H1 (cell line): ENCODE data around the gene STARD4. TPM values are rescaled to one million over a fixed set of nuclear protein-coding genes. Genes with fewer than 3 reads are reported as not detected.

Source experiments
- CTCF ChIA-PET: fragments of 300-600 bp; sonication (Branson Sonifier 250); formaldehyde crosslinking; loops from one replicate; lab custom pipeline; 2021; ENCODE audit not compliant: partially characterized antibody; lab: Charles Lee
- POLR2A ChIA-PET: fragments of 300-600 bp; sonication (Branson Sonifier 250); formaldehyde crosslinking; loops from one replicate; lab custom pipeline; 2021; ENCODE audit warnings: inconsistent platforms; ENCODE audit not compliant: partially characterized antibody; lab: Charles Lee
- DNase-seq, 2 experiments: peaks; one replicate each; pipeline versions ENCODE4 v3.0.0 to v3.0.0-alpha.2; 2010 to 2022; ENCODE audit warnings: low spot score in 2 of 2, low read depth in 1 of 2, mixed read lengths in 1 of 2
- FAIRE-seq: peaks from 2 replicates; lab custom pipeline; 2011; peaks lifted over from hg19 to GRCh38; lab: Jason Lieb, UNC
- H2AFZ ChIP-seq: 2 replicates; pipeline ENCODE4 v1.8.1; 2012; ENCODE audit warnings: low read length, inconsistent platforms
- H2AK5ac ChIP-seq: 2 replicates; pipeline ENCODE4 v1.6.1; 2013; ENCODE audit warnings: low read depth, low read length
- H2BK120ac ChIP-seq: replicated peaks from 2 replicates; pipeline ENCODE3; 2013; ENCODE audit warnings: low read depth, low read length, inconsistent platforms
- H2BK12ac ChIP-seq: 2 replicates; pipeline ENCODE4 v1.6.1; 2013; ENCODE audit warnings: low read depth, low read length
- H2BK15ac ChIP-seq: 2 replicates; pipeline ENCODE4 v1.6.1; 2013; ENCODE audit warnings: low read length
- H2BK20ac ChIP-seq: 2 replicates; pipeline ENCODE4 v1.6.1; 2013; ENCODE audit warnings: low read length
- H2BK5ac ChIP-seq: 2 replicates; pipeline ENCODE4 v1.6.1; 2013; ENCODE audit warnings: low read depth, low read length
- H3K14ac ChIP-seq: 2 replicates; pipeline ENCODE4 v1.6.1; 2013; ENCODE audit warnings: inconsistent platforms; ENCODE audit not compliant: insufficient read length
- H3K18ac ChIP-seq: 2 replicates; pipeline ENCODE4 v1.6.1; 2013; ENCODE audit warnings: low read length; ENCODE audit errors: extremely low read depth
- H3K23ac ChIP-seq: 2 replicates; pipeline ENCODE4 v1.6.1; 2013; ENCODE audit warnings: inconsistent platforms; ENCODE audit not compliant: insufficient read length
- H3K23me2 ChIP-seq: 2 replicates; pipeline ENCODE4 v1.6.1; 2013; ENCODE audit warnings: low read depth, low read length
- H3K27ac ChIP-seq: 2 replicates; pipeline ENCODE4 v1.6.1; 2011; ENCODE audit warnings: low read depth, low read length, inconsistent platforms
- H3K27me3 ChIP-seq, 4 experiments: replicated peaks in 1 of 4; 1 replicate in 1 of 4; 2 replicates in 3 of 4; pipeline versions ENCODE4 v1.6.1 to v1.8.1; 2011 to 2013; ENCODE audit warnings: low read length in 3 of 4, mild to moderate bottlenecking in 3 of 4, inconsistent platforms in 2 of 4, mixed read lengths in 2 of 4, moderate library complexity in 1 of 4; ENCODE audit not compliant: control insufficient read depth in 3 of 4, insufficient read depth in 3 of 4; ENCODE audit errors: extremely low read depth in 1 of 4
- H3K36me3 ChIP-seq, 4 experiments: 2 replicates each; pipeline versions ENCODE4 v1.6.1 to v1.8.1; 2011 to 2013; ENCODE audit warnings: mild to moderate bottlenecking in 4 of 4, low read length in 3 of 4, moderate library complexity in 2 of 4, control low read depth in 1 of 4, inconsistent platforms in 1 of 4; ENCODE audit not compliant: insufficient read depth in 4 of 4, control insufficient read depth in 2 of 4
- H3K4ac ChIP-seq: replicated peaks from 2 replicates; pipeline ENCODE3; 2013; ENCODE audit warnings: low read length, low read depth, mixed read lengths, inconsistent platforms; ENCODE audit not compliant: insufficient read length
- H3K4me1 ChIP-seq, 4 experiments: replicated peaks in 1 of 4; 1 replicate in 1 of 4; 2 replicates in 3 of 4; pipeline versions ENCODE4 v1.6.1 to v1.8.1; 2011 to 2013; ENCODE audit warnings: low read length in 3 of 4, inconsistent platforms in 2 of 4, mixed read lengths in 1 of 4; ENCODE audit not compliant: insufficient read depth in 4 of 4, control insufficient read depth in 3 of 4
- H3K4me2 ChIP-seq, 2 experiments: 2 replicates each; pipeline versions ENCODE4 v1.6.1 to v1.8.1; 2011 to 2013; ENCODE audit warnings: low read depth in 2 of 2, low read length in 2 of 2, control low read depth in 1 of 2, inconsistent platforms in 1 of 2, mild to moderate bottlenecking in 1 of 2; ENCODE audit not compliant: insufficient read depth in 1 of 2
- H3K4me3 ChIP-seq, 4 experiments: fragments of 200-600, 300-600 bp in 1 of 4; sonication (generic), shearing (Covaris generic), sonication (Bioruptor Twin) in 1 of 4; 2 replicates each; pipeline versions ENCODE4 v1.5.1 to v1.8.1; 2011 to 2016; ENCODE audit warnings: low read length in 4 of 4, low read depth in 3 of 4, control low read depth in 2 of 4, inconsistent platforms in 2 of 4, mild to moderate bottlenecking in 2 of 4, mixed read lengths in 1 of 4, moderate library complexity in 1 of 4; ENCODE audit not compliant: insufficient read depth in 2 of 4; ENCODE audit errors: extremely low read depth in 1 of 4
- H3K56ac ChIP-seq: replicated peaks from 2 replicates; pipeline ENCODE3; 2013; ENCODE audit warnings: low read depth, mild to moderate bottlenecking, mixed read lengths, low read length, inconsistent platforms; ENCODE audit not compliant: insufficient read length
- H3K79me1 ChIP-seq: 2 replicates; pipeline ENCODE4 v1.6.1; 2013; ENCODE audit warnings: low read depth, low read length, control low read depth
- H3K79me2 ChIP-seq, 2 experiments: 2 replicates each; pipeline versions ENCODE4 v1.6.1 to v1.8.1; 2012 to 2013; ENCODE audit warnings: low read length in 2 of 2, mild to moderate bottlenecking in 2 of 2, inconsistent platforms in 1 of 2; ENCODE audit not compliant: insufficient read depth in 2 of 2, control insufficient read depth in 1 of 2
- H3K9ac ChIP-seq, 4 experiments: replicated peaks in 1 of 4; 1 replicate in 1 of 4; 2 replicates in 3 of 4; pipeline versions ENCODE4 v1.6.1 to v1.8.1; 2011 to 2013; ENCODE audit warnings: low read depth in 3 of 4, low read length in 3 of 4, control low read depth in 2 of 4, mild to moderate bottlenecking in 2 of 4, moderate library complexity in 2 of 4, inconsistent platforms in 1 of 4; ENCODE audit errors: extremely low read depth in 1 of 4
- H3K9me3 ChIP-seq, 2 experiments: 2 replicates each; pipeline versions ENCODE4 v1.6.1 to v1.8.1; 2012 to 2013; ENCODE audit warnings: mild to moderate bottlenecking in 2 of 2, moderate library complexity in 2 of 2, control low read depth in 1 of 2, inconsistent platforms in 1 of 2, low read depth in 1 of 2, low read length in 1 of 2, mixed read lengths in 1 of 2; ENCODE audit not compliant: insufficient read depth in 2 of 2
- H4K20me1 ChIP-seq, 2 experiments: replicated peaks in 1 of 2; 2 replicates each; pipeline versions ENCODE3 to v1.8.1; 2011 to 2013; ENCODE audit warnings: inconsistent platforms in 2 of 2, low read length in 2 of 2, mild to moderate bottlenecking in 1 of 2; ENCODE audit not compliant: insufficient read depth in 2 of 2, control insufficient read depth in 1 of 2
- H4K5ac ChIP-seq: 2 replicates; pipeline ENCODE4 v1.6.1; 2013; ENCODE audit warnings: low read length, low read depth, mixed read lengths, inconsistent platforms; ENCODE audit not compliant: insufficient read length
- H4K8ac ChIP-seq: 2 replicates; pipeline ENCODE4 v1.8.0; 2013; ENCODE audit warnings: mild to moderate bottlenecking, moderate library complexity, low read length, inconsistent platforms; ENCODE audit not compliant: insufficient read depth; ENCODE audit errors: extremely low read depth
- H4K91ac ChIP-seq: replicated peaks from 2 replicates; pipeline ENCODE3; 2013; ENCODE audit warnings: low read length, mixed read lengths, inconsistent platforms; ENCODE audit not compliant: insufficient read length
- CHD2 ChIP-seq: IDR thresholded peaks from 2 replicates; pipeline ENCODE4 v1.6.1; 2012; ENCODE audit warnings: low read length, improper control_type of control experiment
- CTBP2 ChIP-seq: IDR thresholded peaks from 2 replicates; pipeline ENCODE4 v1.7.0; 2011; ENCODE audit warnings: borderline replicate concordance, mild to moderate bottlenecking, moderate library complexity, mixed read lengths, low read length; ENCODE audit not compliant: insufficient read depth, insufficient read length
- NRF1 ChIP-seq: IDR thresholded peaks from 2 replicates; pipeline ENCODE4 v1.6.1; 2011; ENCODE audit warnings: mild to moderate bottlenecking, low read depth, low read length, improper control_type of control experiment
- SAP30 ChIP-seq: fragments of 300-600 bp; sonication (generic); IDR thresholded peaks from 2 replicates; pipeline ENCODE4 v1.7.1; 2012; ENCODE audit warnings: low read length, moderate library complexity, mild to moderate bottlenecking, inconsistent platforms; ENCODE audit not compliant: insufficient read depth, insufficient replicate concordance
- SUZ12 ChIP-seq: fragments of 200-600 bp; sonication (generic); IDR thresholded peaks from 2 replicates; pipeline ENCODE4 v1.6.1; 2012; ENCODE audit warnings: mild to moderate bottlenecking, inconsistent platforms, low read length, moderate library complexity, mixed read lengths
- WGBS, 2 experiments: shearing (Covaris generic) in 1 of 2; methylation state at CpG; one replicate each; pipeline versions ENCODE4 v1.1.6 to v1.1.7; 2013 to 2015; ENCODE audit warnings: low lambda C conversion rate in 2 of 2, mixed read lengths in 2 of 2, inconsistent platforms in 1 of 2, low coverage in 1 of 2, missing lambda C conversion rate in 1 of 2; ENCODE audit not compliant: insufficient replicate concordance in 2 of 2, insufficient coverage in 1 of 2, insufficient read length in 1 of 2; ENCODE audit errors: extremely low coverage in 1 of 2, missing lambda C conversion rate in 1 of 2; 5-methylcytosine and 5-hydroxymethylcytosine counted together
- polyA plus RNA-seq, 7 experiments: library from polyadenylated mRNA; depleted of rRNA in 3 of 7; stranded (reverse) in 5 of 7; unstranded in 2 of 7; fragments of >200 nt in 5 of 7; fragments of 200-250 nt in 2 of 7; gene quantifications; 1 replicate in 5 of 7; 2 replicates in 1 of 7; 4 replicates in 1 of 7; pipeline versions ENCODE4 v1.2.1 to v1.2.3, GENCODE V29; 2011 to 2013; ENCODE audit warnings: missing spikeins in 2 of 7, mixed read lengths in 2 of 7
- total RNA-seq: library from RNA; stranded (reverse); fragmentation: NEBNext Ultra II Directional; extraction: Animal tissue kit (Norgen Biotek cat#: 25700); gene quantifications from 2 replicates; pipeline ENCODE4 v1.2.1, GENCODE V29; 2021
- TF ChIP-seq, protein P1 (sequence below): IDR thresholded peaks from 2 replicates; pipeline ENCODE4 v1.6.1; 2011; ENCODE audit warnings: low read length, improper control_type of control experiment

STARD4 gene
- total and polyA plus RNA-seq, 2 of the 8 experiments (the other 6 are each of a cell fraction or from before 2014, with no cell fraction given): 10.8 to 47.9 TPM

DNA sequence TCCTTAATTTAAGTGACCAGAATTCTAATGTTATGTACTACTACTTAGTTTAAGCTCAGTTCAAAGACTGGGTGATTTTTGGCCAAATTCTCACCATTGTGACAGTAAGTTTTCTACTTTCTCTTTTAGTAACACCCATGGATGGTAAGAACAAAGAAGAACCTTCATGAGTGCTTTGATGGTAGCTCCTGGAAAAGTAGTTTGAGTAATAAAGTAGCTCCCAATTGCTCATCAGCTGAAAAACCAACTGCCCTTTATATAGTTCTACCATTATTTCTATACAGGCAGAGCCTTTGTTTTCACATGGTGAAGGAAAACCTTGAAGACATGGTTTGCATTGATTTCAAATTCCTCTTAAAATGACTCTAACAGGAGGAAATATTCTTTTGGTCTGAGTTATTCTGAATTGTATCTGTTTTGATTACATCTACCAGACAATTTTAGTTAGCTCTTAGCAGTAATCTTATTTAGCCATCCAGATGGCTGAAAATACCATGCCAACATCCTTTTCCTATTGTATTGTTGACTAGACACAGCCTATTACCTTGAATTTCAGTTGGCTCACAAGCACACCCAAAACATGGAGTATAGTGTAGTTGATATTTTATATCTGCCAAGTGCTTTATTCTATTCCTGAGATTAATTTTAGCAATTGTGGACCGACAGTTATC is 23.7 kb upstream of the STARD4 start:
- Histone ChIP-seq H2BK20ac (no peak overlapping the region), H4K5ac (no peak overlapping the region), H2BK12ac (no peak overlapping the region), H2AK5ac (no peak overlapping the region), H3K4me1 (no peaks in the 10 kb centered on the region), H3K27ac (no peak overlapping the region), H2BK120ac (no peak overlapping the region), H3K4me2 (no peak overlapping the region), H3K27me3 (no peaks in the 10 kb centered on the region), H3K79me2 (no peaks in the 10 kb centered on the region), H3K9ac (no peak overlapping the region), H3K56ac (no peak overlapping the region), H3K36me3 (no peaks in the 10 kb centered on the region), H2BK15ac (no peak overlapping the region), H3K9me3 (no peaks in the 10 kb centered on the region), H4K8ac (no peak overlapping the region), H3K23me2 (no peaks in the 10 kb centered on the region), H3K4ac (no peak overlapping the region), H3K14ac (no peak overlapping the region), H2BK5ac (no peak overlapping the region), H3K23ac (no peak overlapping the region), H4K91ac (no peak overlapping the region), H4K20me1 (no peaks in the 10 kb centered on the region), H3K18ac (no peak overlapping the region), H2AFZ (no peak overlapping the region), H3K4me3 (no peak overlapping the region), H3K79me1 (no peaks in the 10 kb centered on the region)
- CTCF ChIA-PET: interaction anchor here (0.7 to 1.1 kb wide), 3 partner anchors 101 to 610 kb away, joined by 3 read pairs; no protein-coding TSS in a partner anchor
- FAIRE-seq (no peak), DNase-seq (no peak)
- TF ChIP-seq SUZ12 (no peak), NRF1 (no peak), SAP30 (no peak), CTBP2 (no peak), CHD2 (no peak)
- TF ChIP-seq, protein P1, sequence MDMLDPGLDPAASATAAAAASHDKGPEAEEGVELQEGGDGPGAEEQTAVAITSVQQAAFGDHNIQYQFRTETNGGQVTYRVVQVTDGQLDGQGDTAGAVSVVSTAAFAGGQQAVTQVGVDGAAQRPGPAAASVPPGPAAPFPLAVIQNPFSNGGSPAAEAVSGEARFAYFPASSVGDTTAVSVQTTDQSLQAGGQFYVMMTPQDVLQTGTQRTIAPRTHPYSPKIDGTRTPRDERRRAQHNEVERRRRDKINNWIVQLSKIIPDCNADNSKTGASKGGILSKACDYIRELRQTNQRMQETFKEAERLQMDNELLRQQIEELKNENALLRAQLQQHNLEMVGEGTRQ: no peak
- 79% methylated on average over 1 of the region's 1 CpG; no CpG with 5 or more reads in 1 of the 2 experiments for WGBS, 2 experiments
- POLR2A ChIA-PET: no interaction called here
